GM23338 (cell line): Measurements from ENCODE around the gene ZNF354C.

Source experiments
- CTCF ChIP-seq, 2 experiments: fragments of 200-600 bp in 1 of 2; sonication (generic) in 1 of 2; conservative IDR thresholded peaks; 2 replicates each; pipeline versions ENCODE4 v1.5.1 to v1.6.1; 2016 to 2017; ENCODE audit warnings: antibody characterized with exemption in 2 of 2, low read depth in 2 of 2, mild to moderate bottlenecking in 2 of 2, moderate library complexity in 1 of 2
- EZH2 ChIP-seq: fragments of 200-600 bp; sonication (generic); IDR thresholded peaks from one replicate; pipeline ENCODE4 v1.8.0; 2017; ENCODE audit warnings: antibody characterized with exemption, mild to moderate bottlenecking, low read depth; ENCODE audit not compliant: unreplicated experiment
- EZH2phosphoT487 ChIP-seq: fragments of 200-600 bp; sonication (generic); IDR thresholded peaks from one replicate; pipeline ENCODE4 v1.8.1; 2018; ENCODE audit warnings: antibody characterized with exemption; ENCODE audit not compliant: unreplicated experiment
- POLR2AphosphoS5 ChIP-seq: IDR thresholded peaks from 2 replicates; pipeline ENCODE4 v1.6.1; 2016; ENCODE audit warnings: antibody characterized with exemption, low read depth
- ZNF331 ChIP-seq: fragments of 250-450 bp; sonication (Bioruptor Pico); IDR thresholded peaks from 2 replicates; pipeline ENCODE4 v1.5.0; 2020; ENCODE audit warnings: low read depth, mild to moderate bottlenecking, moderate library complexity

- TF ChIP-seq CTCF (conservative IDR thresholded peaks at IDR 0.05; ENCODE audit: low read depth in 2 of 2) (no peak), POLR2AphosphoS5 (no peak), EZH2phosphoT487 (no peak), EZH2 (no peak), ZNF331 (CRISPR knock-in tag) (no peak)
These were observed 59.4 kb downstream of the ZNF354C start for GRCh38 chr5:179119415-179120170.
